ENCODE measurements around the gene MCHR1. TPM values are rescaled to one million over a fixed set of nuclear protein-coding genes. Genes with fewer than 3 reads are reported as not detected.

MCHR1 gene
- polyA plus RNA-seq, 1 of the 3 experiments (the other 2 are of a cell fraction): 0.33 TPM

- TF ChIP-seq, protein P1, sequence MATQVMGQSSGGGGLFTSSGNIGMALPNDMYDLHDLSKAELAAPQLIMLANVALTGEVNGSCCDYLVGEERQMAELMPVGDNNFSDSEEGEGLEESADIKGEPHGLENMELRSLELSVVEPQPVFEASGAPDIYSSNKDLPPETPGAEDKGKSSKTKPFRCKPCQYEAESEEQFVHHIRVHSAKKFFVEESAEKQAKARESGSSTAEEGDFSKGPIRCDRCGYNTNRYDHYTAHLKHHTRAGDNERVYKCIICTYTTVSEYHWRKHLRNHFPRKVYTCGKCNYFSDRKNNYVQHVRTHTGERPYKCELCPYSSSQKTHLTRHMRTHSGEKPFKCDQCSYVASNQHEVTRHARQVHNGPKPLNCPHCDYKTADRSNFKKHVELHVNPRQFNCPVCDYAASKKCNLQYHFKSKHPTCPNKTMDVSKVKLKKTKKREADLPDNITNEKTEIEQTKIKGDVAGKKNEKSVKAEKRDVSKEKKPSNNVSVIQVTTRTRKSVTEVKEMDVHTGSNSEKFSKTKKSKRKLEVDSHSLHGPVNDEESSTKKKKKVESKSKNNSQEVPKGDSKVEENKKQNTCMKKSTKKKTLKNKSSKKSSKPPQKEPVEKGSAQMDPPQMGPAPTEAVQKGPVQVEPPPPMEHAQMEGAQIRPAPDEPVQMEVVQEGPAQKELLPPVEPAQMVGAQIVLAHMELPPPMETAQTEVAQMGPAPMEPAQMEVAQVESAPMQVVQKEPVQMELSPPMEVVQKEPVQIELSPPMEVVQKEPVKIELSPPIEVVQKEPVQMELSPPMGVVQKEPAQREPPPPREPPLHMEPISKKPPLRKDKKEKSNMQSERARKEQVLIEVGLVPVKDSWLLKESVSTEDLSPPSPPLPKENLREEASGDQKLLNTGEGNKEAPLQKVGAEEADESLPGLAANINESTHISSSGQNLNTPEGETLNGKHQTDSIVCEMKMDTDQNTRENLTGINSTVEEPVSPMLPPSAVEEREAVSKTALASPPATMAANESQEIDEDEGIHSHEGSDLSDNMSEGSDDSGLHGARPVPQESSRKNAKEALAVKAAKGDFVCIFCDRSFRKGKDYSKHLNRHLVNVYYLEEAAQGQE (IDR thresholded peaks at IDR 0.05; ENCODE audit: low read depth, low read length): no peak
- TF ChIP-seq USF2 (IDR thresholded peaks at IDR 0.05; ENCODE audit: borderline replicate concordance, low read depth, low read length): no peak
- no peak for TF ChIP-seq FOSL2 (IDR thresholded peaks at IDR 0.05; ENCODE audit: borderline replicate concordance, low read depth)
- TF ChIP-seq USF1 (IDR thresholded peaks at IDR 0.05; ENCODE audit: borderline replicate concordance, low read depth): no peak
- TF ChIP-seq NFIC (IDR thresholded peaks at IDR 0.05; ENCODE audit: borderline replicate concordance): no peak
Observed at GRCh38 chr22:40718250-40719204, 39.2 kb downstream of the MCHR1 start (continued).

- no peaks in the 10 kb centered on the region for H3K9me2 ChIP-seq
- H3K79me2 ChIP-seq (ENCODE audit: insufficient read depth): no peaks in the 10 kb centered on the region
- H3K27ac ChIP-seq (ENCODE audit: low read depth in 2 of 2, low read length in 1 of 2): no peak overlapping the region
- no peak overlapping the region for H3K4me2 ChIP-seq
- no peak overlapping the region for H3K4me3 ChIP-seq (ENCODE audit: low read depth in 2 of 2, low read length in 1 of 2)
- H2AFZ ChIP-seq (ENCODE audit: low read depth): no peak overlapping the region
- H3K27me3 ChIP-seq (ENCODE audit: insufficient read depth): no peaks in the 10 kb centered on the region
- peaks cover 0 to 8% of the 10 kb centered on the region in 2 experiments; a peak in 3 of 4 replicates for H3K4me1 ChIP-seq (ENCODE audit: control insufficient read depth in 1 of 2, insufficient read depth in 2 of 2, low read depth in 1 of 2, low read length in 1 of 2)
- WGBS (ENCODE audit: low lambda C conversion rate): 84% methylated on average over 6 of the region's 6 CpGs
- DNase-seq: no peak
- H4K20me1 ChIP-seq (ENCODE audit: insufficient read depth): no peaks in the 10 kb centered on the region
- no peaks in the 10 kb centered on the region for H3K9me3 ChIP-seq
- TF ChIP-seq NRF1 (IDR thresholded peaks at IDR 0.05; ENCODE audit: low read depth, low read length) (no peak), NFIC (IDR thresholded peaks at IDR 0.05; ENCODE audit: borderline replicate concordance) (no peak), CHD2 (IDR thresholded peaks at IDR 0.05; ENCODE audit: low read length, partially characterized antibody) (no peak), RFX5 (IDR thresholded peaks at IDR 0.05; ENCODE audit: low read length) (no peak), USF1 (IDR thresholded peaks at IDR 0.05; ENCODE audit: borderline replicate concordance, low read depth) (no peak), FOXJ3 (CRISPR knock-in tag; IDR thresholded peaks at IDR 0.05) (no peak), POLR2AphosphoS5 (IDR thresholded peaks at IDR 0.05; ENCODE audit: low read depth, low read length) (no peak), ZBTB33 (IDR thresholded peaks at IDR 0.05; ENCODE audit: borderline replicate concordance, low read depth) (no peak), SMC3 (IDR thresholded peaks at IDR 0.05; ENCODE audit: low read depth, low read length) (no peak), GABPA (IDR thresholded peaks at IDR 0.05; ENCODE audit: low read depth) (no peak)
- TF ChIP-seq, protein P1 (IDR thresholded peaks at IDR 0.05; ENCODE audit: low read depth, low read length): no peak
- no peak overlapping the region for H3K9ac ChIP-seq
- H3F3A ChIP-seq (replicated peaks; ENCODE audit: insufficient read depth): no peaks in the 10 kb centered on the region
- H3K36me3 ChIP-seq (replicated peaks in 1 of 2; ENCODE audit: control insufficient read depth in 1 of 2, insufficient read depth in 2 of 2, low read length in 1 of 2): no peaks in the 10 kb centered on the region
- ChIA-PET POLR2A (interaction anchor here (1.0 kb wide), 1 partner anchor 9 kb away, joined by 3 read pairs; no protein-coding TSS in a partner anchor), CTCF (interaction anchor here (0.8 kb wide), 1 partner anchor 37 kb away, joined by 3 read pairs; no protein-coding TSS in a partner anchor)
Observed at GRCh38 chr22:40719599-40719998, 40.3 kb downstream of the MCHR1 start.

All from SK-N-SH (cell line).